CD4-positive, alpha-beta T cell treated with Interleukin-4 for 1 hour (primary cell): Measurements from ENCODE around the gene MEPCE.
"Not testable (repeated sequence)": the region's sequence is repeated elsewhere in the genome, so short reads cannot be mapped to it uniquely, and the experiment has no call there.

Source experiments
- DNase-seq, 2 donors: peaks; one replicate each; pipeline ENCODE4 v3.0.0-alpha.2; 2020 to 2022

Gene MEPCE

DNA sequence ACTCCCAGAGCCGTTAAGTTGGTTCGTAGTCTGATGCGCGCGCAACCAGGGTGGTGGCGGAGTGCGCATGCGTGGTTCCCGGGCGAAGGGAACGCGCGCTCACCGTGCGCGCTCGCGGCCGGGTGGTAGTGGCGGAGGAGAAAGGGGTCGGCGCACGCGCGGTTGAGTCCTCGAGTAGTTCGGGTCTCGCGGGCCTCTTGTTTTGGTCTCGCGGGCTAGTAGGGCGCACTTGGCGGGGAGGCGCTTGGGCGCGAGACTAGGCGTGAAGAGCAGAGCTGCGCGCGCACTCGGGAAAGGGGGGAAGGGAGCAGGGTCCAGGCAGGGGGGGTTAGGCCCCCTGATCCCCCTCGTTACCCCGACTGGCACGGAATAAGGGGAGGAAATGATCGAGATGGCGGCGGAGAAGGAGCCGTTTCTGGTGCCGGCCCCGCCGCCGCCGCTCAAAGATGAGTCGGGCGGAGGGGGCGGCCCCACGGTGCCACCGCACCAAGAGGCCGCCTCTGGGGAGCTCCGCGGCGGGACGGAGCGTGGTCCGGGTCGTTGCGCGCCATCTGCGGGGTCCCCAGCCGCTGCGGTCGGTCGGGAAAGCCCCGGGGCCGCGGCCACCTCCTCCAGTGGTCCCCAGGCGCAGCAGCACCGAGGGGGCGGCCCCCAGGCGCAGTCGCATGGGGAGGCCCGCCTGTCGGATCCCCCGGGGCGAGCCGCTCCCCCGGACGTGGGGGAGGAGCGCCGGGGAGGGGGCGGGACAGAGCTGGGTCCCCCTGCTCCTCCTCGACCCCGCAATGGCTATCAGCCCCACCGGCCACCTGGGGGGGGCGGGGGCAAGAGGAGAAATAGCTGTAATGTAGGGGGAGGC lies at the start of gene MEPCE:
Gene MEPCE, plus strand, starts transcription at position 195 of the 856 bp plus-strand sequence. Its CDS starts 188 bp downstream, at position 383.
- DNase-seq, result peak; percentile 93 to 96

GRCh38 chr7:100380196-100380595 lies 49.4 kb upstream of the MEPCE start:
- no peak for DNase-seq

GRCh38 chr7:100381531-100382233 lies 47.9 kb upstream of the MEPCE start:
- not testable (repeated sequence) for DNase-seq

DNA sequence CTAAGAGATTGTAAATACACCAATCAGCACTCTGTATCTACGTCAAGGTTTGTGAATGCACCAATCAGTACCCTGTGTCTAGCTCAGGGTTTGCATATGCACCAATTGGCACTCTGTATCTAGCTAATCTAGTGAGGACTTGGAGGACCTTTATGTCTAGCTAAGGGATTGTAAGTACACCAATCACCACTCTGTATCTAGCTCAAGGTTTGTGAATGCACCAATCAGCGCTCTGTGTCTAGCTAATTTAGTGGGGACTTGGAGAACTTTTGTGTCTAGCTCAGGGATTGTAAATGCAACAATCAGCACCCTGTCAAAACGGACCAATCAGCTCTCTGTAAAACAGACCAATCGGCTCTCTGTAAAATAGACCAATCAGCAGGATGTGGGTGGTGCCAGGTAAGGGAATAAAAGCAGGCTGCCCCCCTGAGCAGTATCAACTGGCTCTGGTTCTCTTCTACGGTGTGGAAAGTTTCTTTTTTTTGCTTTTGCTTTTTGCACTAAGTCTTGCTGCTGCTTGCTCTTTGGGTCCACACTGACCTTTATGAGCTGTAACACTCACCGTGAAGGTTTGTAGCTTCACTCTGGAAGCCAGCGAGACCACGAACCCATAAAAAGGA lies 47.3 kb upstream of the MEPCE start:
- not testable (repeated sequence) for DNase-seq

DNA sequence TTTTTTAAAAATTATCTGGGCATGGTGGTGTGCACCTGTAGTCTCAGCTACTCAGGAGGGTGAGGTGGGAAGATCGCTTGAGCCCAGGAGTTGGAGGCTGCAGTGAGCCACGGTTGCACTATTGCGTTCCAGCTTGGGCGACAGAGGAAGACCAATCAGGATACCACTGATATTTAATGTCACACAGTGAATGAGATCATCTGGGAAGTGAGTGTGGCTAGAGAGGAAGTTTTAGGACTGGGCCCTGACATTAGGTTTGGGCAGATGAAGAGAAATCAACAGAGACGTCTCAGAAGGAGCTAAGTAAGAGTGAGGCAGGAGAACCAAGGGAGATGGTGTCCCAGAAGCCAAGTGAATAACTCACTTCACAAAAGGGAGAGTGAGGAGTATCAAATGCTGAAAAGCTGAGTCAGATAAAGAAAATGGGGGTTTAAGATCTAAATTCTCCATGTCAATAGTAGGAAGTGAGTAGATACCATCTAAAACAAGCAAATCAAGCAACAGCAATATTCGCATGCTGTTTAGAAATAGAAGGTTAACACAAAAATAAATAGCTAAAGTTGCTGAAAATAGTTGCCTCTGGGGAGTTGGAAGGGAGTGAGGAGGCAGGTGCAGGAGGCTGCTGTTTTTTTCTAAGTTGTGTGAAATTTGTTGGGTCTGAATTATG lies 44.9 kb upstream of the MEPCE start:
- no peak for DNase-seq

- DNase-seq, result no peak
Observed at GRCh38 chr7:100386940-100387339, 42.7 kb upstream of the MEPCE start.

GRCh38 chr7:100387695-100388094 lies 41.9 kb upstream of the MEPCE start:
- no peak for DNase-seq

- DNase-seq, result no peak
Observed at GRCh38 chr7:100389437-100390088, 40.1 kb upstream of the MEPCE start.

DNA sequence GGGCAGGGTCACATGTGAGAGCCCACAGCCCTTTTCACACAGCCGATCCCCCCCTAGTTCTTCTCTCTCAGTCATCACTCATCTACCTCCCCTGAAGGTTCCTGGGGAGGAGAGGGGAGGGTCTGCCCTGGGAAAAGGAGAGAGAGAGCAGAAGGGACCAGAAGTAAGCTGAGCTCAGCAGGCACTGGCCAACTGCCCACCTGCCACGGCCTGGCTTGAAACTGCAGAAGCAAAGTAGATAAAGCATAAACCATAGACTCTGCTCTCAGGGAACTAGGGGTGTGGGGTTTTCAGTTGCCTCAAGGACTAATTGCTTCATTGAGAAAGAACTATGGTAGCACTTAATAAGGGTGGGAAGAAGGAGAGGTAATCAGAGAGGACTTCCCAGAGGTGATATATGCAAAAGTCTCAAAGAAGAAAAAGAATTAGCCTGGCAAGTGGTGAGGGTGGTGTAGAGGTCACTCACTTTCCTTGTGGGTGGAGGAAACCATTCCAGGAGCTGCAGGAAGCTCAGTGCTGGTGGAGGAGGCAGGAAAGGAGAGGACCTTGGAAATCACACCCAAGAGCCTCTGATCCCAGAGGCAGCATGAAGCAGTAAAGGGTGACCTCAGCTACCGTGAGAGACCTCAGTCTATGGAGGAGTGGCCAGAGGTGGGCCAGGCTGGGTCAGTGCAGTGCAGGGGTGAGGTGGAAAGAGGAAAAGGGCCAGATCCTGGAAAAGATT lies 39.2 kb upstream of the MEPCE start:
- DNase-seq, result no peak

DNA sequence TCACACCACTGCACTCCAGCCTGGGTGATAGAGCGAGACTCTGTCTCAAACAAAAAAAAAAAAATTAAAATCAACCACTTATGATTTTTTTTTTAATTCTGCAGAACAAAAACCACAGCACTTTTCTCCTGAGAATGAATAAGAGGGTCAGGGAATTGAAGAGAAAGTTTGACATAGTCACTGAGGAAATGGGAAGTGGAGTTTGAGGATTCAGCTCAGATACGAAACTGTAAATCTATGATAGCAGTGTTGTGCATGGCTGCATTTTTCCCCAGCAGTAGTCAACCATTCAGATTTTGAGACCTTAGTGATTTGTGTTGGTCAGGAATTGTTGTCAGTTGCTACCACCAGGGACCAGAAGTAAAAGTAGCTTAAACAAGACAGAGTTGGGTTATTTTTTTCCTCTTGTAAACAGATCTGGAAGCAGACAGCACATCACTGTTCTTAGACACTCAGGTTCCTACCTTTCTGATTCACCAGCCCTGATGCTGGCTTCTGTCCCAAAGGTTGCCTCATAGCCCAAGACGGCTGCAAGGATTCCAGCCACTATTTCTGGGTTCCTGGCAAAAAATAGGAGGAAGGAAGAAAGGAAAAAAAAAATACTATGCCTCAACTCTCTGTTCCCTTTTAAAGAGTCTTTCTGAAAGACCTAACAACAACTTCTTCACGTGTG lies 36.3 kb upstream of the MEPCE start:
- DNase-seq, result no peak

DNA sequence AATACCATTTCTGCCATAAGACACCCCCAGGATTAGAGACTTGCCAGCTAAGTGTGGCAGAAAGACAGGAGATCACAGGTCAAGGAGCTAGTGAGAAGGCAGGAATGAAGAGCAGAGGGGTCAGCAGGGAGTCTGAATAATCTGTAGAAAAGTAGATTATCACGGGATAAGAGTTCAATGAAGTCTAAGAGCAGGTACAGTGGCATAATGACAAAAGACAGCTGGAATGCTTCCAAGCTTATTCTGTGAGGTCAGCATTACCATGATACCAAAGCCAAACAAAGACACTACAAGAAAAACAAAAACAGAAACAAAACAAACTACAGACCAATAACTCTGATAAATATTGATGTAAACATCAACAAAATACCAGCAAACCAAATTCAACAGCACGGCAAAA lies 35.6 kb upstream of the MEPCE start:
- DNase-seq, result no peak

- peak; percentile 48 to 70 for DNase-seq
Observed at GRCh38 chr7:100396421-100396982, 33.1 kb upstream of the MEPCE start.

DNA sequence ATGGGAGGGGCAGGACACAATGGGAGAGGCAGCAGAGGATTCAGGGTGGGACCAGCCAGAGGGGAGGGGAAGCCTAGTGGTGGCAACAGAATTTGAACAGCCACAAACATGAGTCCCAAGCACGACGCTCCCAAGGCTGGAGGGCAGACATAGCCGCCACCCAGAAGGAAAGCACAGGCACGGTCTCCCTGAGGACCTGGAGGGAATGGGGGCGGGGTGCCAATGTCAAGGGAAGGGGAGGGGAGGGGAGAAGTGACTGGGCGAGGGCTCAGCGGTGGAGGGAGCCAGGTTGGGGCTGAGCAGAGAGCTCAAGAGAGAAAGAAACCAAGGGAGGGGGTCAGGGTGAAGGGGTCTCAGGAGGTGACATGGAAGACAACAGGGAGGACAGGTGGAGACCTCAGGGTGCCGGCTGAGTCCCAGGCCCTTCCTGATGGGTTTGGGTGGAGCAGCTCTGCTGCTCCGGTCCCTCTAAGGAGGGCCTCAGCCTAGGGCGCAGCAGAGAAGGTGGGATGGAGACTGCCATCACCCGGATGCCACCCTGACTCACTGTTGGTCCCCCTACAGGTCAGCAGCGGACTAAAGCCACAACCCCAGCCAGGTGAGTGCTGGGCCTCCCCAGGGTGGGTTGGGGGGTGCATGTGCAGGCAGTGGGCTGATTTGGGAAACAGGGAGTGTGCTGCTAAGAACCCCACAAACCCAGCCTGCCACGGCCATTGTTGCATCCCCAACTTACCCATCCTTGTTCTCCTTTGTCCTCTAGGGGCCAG lies 32.1 kb upstream of the MEPCE start:
- no peak for DNase-seq

DNA sequence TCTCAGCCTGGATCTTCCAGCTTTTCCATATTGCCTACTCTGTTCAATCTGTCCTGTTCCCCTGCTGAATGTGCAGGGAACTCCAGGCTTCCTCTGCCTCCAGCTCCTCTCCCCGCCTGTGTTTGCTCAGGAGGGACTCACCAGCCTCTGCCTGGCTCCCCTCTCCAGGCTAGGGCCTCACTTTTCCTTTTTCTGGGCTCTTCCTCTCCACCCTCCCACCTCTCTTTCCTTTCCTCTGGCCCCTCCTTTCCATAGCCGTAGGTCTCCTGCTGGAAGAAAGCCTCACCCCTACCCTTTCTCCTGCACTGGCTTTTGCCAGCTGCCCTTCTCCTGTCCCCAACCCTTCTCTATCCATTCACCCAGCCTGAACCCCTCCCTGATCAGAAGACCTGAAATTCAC lies 31.4 kb upstream of the MEPCE start:
- no peak for DNase-seq

DNA sequence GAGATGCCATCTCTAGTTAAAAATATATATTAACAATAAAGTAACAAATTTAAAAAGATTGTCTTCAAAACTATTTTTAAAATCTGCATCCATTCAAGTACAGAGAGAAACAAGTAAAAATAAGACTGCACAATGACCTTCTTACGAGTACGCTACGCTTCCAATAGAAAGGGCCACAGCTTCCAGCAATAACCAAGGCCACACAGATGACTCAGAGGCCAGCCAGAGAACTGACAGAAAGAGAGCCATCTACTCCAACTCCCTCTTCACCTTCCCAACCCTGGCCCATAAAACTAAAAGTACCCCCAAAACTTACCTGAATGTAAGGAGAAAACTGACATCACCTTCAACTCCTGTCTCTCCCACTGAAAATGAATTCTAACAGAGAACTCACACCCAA lies 29.6 kb upstream of the MEPCE start:
- DNase-seq, result no peak

GRCh38 chr7:100400656-100401055 lies 29.0 kb upstream of the MEPCE start:
- DNase-seq, result no peak

DNA sequence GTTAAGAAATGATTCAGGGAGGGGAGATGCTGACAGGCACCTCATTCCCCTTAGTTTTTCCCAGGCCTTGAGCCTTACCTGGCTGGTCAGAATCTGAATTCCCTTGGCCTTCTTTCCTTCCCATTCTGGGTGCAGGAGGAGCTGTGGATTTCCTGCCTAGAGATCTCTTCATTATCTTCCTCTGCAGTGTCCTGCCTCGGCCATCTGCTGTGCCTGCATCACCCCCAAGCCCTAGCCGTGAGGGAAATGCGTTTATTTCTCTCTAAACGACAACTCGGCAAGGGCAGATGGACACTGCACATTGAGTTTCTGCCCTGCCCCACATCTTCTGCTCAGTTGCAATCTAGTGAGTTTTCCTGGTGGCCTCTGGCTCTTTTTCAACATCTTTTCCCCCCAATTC lies 27.8 kb upstream of the MEPCE start:
- DNase-seq, result no peak

DNA sequence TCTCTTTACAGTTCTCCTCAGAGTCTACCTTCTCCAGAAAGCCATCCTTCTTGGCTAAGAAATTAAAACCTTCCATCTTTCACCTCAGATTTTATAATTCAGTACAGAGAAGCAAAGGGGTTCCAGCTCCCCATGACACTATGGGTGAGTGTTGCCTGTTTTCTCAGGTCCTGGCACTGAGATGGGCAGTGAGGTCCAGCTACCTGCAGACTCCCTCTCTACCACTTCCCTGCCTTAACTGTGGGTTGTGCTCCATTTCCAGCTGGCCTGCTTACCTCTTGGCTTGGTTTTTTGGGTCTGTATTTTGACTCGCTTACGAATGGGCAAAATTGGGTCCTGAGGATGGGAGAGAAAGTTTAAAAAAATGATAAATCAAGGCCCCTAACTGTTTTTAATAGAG lies 27.4 kb upstream of the MEPCE start:
- no peak for DNase-seq

DNA sequence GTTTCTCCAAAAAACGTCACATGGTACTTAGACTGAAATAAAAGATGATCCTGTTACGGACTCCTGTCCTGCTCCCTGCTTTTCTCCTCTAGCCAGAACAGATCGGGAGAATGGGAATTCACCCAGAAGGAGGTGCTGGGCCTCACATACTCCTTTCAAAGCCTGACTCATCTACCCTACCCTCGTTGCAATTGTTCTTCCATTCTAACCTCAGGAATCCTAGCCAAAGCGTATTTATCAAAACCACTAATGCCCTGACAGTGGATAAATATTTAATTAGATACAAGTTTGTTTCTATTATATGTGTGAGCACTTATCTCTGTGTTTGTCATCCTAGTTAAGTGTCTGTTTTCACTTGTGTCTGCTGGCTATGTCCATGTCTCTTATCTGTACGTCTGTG lies 22.9 kb upstream of the MEPCE start:
- DNase-seq, result no peak
